Keratinocyte (primary cell): ENCODE results near the gene HBA1. TPM values are rescaled to one million over a fixed set of nuclear protein-coding genes. Genes with fewer than 3 reads are reported as not detected.

ENCODE experiments used
- DNase-seq: peaks from one replicate; pipeline ENCODE4 v3.0.0-alpha.2; 2011; ENCODE audit warnings: low read depth, missing footprints, low spot score
- FAIRE-seq: peaks from 2 replicates; lab custom pipeline; 2011; peaks lifted over from hg19 to GRCh38; lab: Jason Lieb, UNC
- H2AFZ ChIP-seq: 2 replicates; pipeline ENCODE4 v1.6.0; 2012; ENCODE audit warnings: low read length, control low read depth, inconsistent platforms; ENCODE audit not compliant: control insufficient read depth
- H3K27ac ChIP-seq: 2 replicates; pipeline ENCODE4 v1.5.1; 2011; ENCODE audit warnings: low read length; ENCODE audit not compliant: control insufficient read depth, insufficient read depth
- H3K27me3 ChIP-seq: 3 replicates; pipeline ENCODE4 v1.6.0; 2011; ENCODE audit warnings: low read length; ENCODE audit not compliant: control insufficient read depth, insufficient read depth; ENCODE audit errors: extremely low read depth
- H3K36me3 ChIP-seq, 2 experiments: 2 replicates in 1 of 2; 3 replicates in 1 of 2; pipeline ENCODE4 v1.5.1; 2011; ENCODE audit warnings: low read length in 2 of 2, mild to moderate bottlenecking in 1 of 2; ENCODE audit not compliant: control insufficient read depth in 2 of 2, insufficient read depth in 2 of 2; ENCODE audit errors: extremely low read depth in 1 of 2
- H3K4me1 ChIP-seq: 3 replicates; pipeline ENCODE4 v1.5.1; 2011; ENCODE audit warnings: low read length; ENCODE audit not compliant: control insufficient read depth, insufficient read depth; ENCODE audit errors: extremely low read depth
- H3K4me2 ChIP-seq: 3 replicates; pipeline ENCODE4 v1.6.0; 2011; ENCODE audit warnings: low read depth, low read length; ENCODE audit not compliant: control insufficient read depth, insufficient read depth; ENCODE audit errors: extremely low read depth
- H3K4me3 ChIP-seq, 3 experiments: fragments of 200-600 bp in 1 of 3; sonication (generic) in 1 of 3; 2 replicates in 2 of 3; 3 replicates in 1 of 3; pipeline ENCODE4 v1.5.1; 2011 to 2016; ENCODE audit warnings: low read length in 3 of 3, mild to moderate bottlenecking in 3 of 3, control low read depth in 2 of 3, inconsistent platforms in 1 of 3, low read depth in 1 of 3, mixed read lengths in 1 of 3, mixed run types in 1 of 3, moderate library complexity in 1 of 3; ENCODE audit not compliant: control insufficient read depth in 2 of 3, insufficient read depth in 2 of 3; ENCODE audit errors: extremely low read depth in 1 of 3
- H3K79me2 ChIP-seq: 2 replicates; pipeline ENCODE4 v1.6.0; 2012; ENCODE audit warnings: low read length; ENCODE audit not compliant: control insufficient read depth, insufficient read depth
- H3K9ac ChIP-seq: 3 replicates; pipeline ENCODE4 v1.6.0; 2011; ENCODE audit warnings: low read length; ENCODE audit not compliant: control insufficient read depth, insufficient read depth; ENCODE audit errors: extremely low read depth
- H3K9me1 ChIP-seq: 3 replicates; pipeline ENCODE4 v1.6.0; 2011; ENCODE audit warnings: low read length; ENCODE audit not compliant: control insufficient read depth, insufficient read depth; ENCODE audit errors: extremely low read depth
- H3K9me3 ChIP-seq: 2 replicates; pipeline ENCODE4 v1.5.1; 2012; ENCODE audit warnings: low read depth, low read length; ENCODE audit not compliant: control insufficient read depth
- H4K20me1 ChIP-seq: 3 replicates; pipeline ENCODE4 v1.6.0; 2011; ENCODE audit warnings: low read length; ENCODE audit not compliant: control insufficient read depth, insufficient read depth; ENCODE audit errors: extremely low read depth
- CTCF ChIP-seq, 3 experiments: IDR thresholded peaks in 1 of 3; conservative IDR thresholded peaks in 1 of 3; optimal IDR thresholded peaks in 1 of 3; 2 replicates in 2 of 3; 3 replicates in 1 of 3; pipeline versions ENCODE3 to v1.5.1; 2011; ENCODE audit warnings: low read length in 3 of 3, mild to moderate bottlenecking in 3 of 3, moderate library complexity in 2 of 3, control low read depth in 1 of 3, inconsistent platforms in 1 of 3; ENCODE audit not compliant: insufficient read depth in 2 of 3; ENCODE audit errors: extremely low read depth in 1 of 3
- EZH2 ChIP-seq: IDR thresholded peaks from one replicate; pipeline ENCODE4 v1.6.1; 2012; ENCODE audit warnings: inconsistent platforms, mild to moderate bottlenecking, low read length, moderate library complexity
- dilution Hi-C: fragments of 300-500 bp; cut with MboI; formaldehyde crosslinking; loops from one replicate; pipeline ENCODE4 v1.7.0; 2020; ENCODE audit warnings: low sequenced_read_pairs; ENCODE audit not compliant: extremely low pct_ligation_motif_present
- polyA plus RNA-seq, 5 experiments: library from polyadenylated mRNA; depleted of rRNA in 3 of 5; stranded (reverse) in 3 of 5; stranded (forward) in 1 of 5; unstranded in 1 of 5; fragments of >200 nt; gene quantifications; 1 replicate in 1 of 5; 2 replicates in 3 of 5; 3 replicates in 1 of 5; pipeline versions ENCODE4 v1.2.1 to v1.2.3, GENCODE V29; 2011 to 2012; ENCODE audit warnings: missing spikeins in 2 of 5, low read depth in 1 of 5, low replicate concordance in 1 of 5

Gene HBA1
- polyA plus RNA-seq, 1 donor (not counting 4 experiments of a cell fraction or from before 2014, with no cell fraction given): 0.24 TPM

GRCh38 chr16:178668-179015 lies 2.2 kb downstream of the HBA1 start:
- Histone ChIP-seq H3K36me3 (no peaks in the 10 kb centered on the region), H3K27ac (no peak overlapping the region), H3K4me1 (peaks cover 8% of the 10 kb centered on the region), H3K27me3 (peaks cover 55% of the 10 kb centered on the region), H3K4me2 (no peak overlapping the region), H3K79me2 (no peaks in the 10 kb centered on the region), H2AFZ (no peak overlapping the region), H3K9me1 (no peaks in the 10 kb centered on the region), H4K20me1 (no peaks in the 10 kb centered on the region), H3K4me3 (no peak overlapping the region), H3K9ac (no peak overlapping the region), H3K9me3 (no peaks in the 10 kb centered on the region)
- TF ChIP-seq CTCF (optimal IDR thresholded peaks at IDR 0.05 in 1 of 3, IDR thresholded peaks at IDR 0.05 in 1 of 3, conservative IDR thresholded peaks at IDR 0.05 in 1 of 3; ENCODE audit: extremely low read depth in 1 of 3, insufficient read depth in 2 of 3, low read length in 3 of 3) (no peak), EZH2 (no peak)
- dilution Hi-C loops: no loop called here
- FAIRE-seq (no peak), DNase-seq (no peak)

DNA sequence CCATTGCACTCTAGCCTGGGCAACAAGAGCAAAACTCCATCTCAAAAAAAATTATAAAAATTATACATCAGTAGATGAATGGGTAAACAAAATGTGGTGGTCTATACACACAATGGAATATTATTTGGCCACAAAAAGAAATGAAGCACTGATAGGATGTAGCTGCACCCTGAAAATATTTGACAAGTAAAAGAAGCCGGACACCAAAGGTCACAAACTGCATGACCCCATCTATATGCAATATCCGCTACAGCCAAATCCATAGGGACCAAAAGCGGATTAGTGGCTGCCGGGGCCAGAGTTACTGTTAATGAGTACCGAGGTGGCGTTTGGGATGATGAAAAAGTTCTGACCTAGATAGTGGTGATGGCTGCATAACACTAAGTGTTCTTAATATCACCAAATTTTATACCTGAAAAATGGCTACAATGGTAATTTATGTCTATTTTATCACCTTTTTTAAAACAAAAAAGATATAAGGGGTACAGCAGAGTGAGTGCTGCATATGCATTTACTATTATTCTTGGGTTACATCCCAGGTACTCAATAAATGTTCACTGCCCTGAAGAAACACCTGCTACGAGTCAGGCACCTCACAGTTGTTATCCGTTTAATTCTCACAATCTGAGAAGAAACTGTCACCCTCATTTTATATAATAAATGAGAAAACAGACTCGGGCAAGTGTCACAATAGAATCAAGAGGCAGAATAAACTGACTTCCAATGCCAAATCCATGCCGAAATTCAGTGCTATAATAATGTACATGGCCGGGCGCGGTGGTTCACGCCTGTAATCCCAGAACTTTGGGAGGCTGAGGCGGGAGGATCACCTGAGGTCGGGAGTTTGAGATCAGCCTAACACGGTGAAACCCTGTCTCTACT lies 3.0 kb downstream of the HBA1 start:
- Histone ChIP-seq H2AFZ (no peak overlapping the region), H3K27me3 (peaks cover 54% of the 10 kb centered on the region), H3K27ac (no peak overlapping the region), H3K9me3 (no peaks in the 10 kb centered on the region), H3K4me3 (no peak overlapping the region), H3K9me1 (no peaks in the 10 kb centered on the region), H3K36me3 (peaks cover 0 to 2% of the 10 kb centered on the region in 2 experiments), H4K20me1 (no peaks in the 10 kb centered on the region), H3K79me2 (no peaks in the 10 kb centered on the region), H3K9ac (no peak overlapping the region), H3K4me1 (peaks cover 8% of the 10 kb centered on the region), H3K4me2 (no peak overlapping the region)
- TF ChIP-seq CTCF (optimal IDR thresholded peaks at IDR 0.05 in 1 of 3, IDR thresholded peaks at IDR 0.05 in 1 of 3, conservative IDR thresholded peaks at IDR 0.05 in 1 of 3; ENCODE audit: extremely low read depth in 1 of 3, insufficient read depth in 2 of 3, low read length in 3 of 3) (no peak), EZH2 (peak; percentile 71)
- dilution Hi-C loops: no loop called here
- no peak for FAIRE-seq
- DNase-seq: no peak
